ENCODE data around the gene NR2C2.

DNA sequence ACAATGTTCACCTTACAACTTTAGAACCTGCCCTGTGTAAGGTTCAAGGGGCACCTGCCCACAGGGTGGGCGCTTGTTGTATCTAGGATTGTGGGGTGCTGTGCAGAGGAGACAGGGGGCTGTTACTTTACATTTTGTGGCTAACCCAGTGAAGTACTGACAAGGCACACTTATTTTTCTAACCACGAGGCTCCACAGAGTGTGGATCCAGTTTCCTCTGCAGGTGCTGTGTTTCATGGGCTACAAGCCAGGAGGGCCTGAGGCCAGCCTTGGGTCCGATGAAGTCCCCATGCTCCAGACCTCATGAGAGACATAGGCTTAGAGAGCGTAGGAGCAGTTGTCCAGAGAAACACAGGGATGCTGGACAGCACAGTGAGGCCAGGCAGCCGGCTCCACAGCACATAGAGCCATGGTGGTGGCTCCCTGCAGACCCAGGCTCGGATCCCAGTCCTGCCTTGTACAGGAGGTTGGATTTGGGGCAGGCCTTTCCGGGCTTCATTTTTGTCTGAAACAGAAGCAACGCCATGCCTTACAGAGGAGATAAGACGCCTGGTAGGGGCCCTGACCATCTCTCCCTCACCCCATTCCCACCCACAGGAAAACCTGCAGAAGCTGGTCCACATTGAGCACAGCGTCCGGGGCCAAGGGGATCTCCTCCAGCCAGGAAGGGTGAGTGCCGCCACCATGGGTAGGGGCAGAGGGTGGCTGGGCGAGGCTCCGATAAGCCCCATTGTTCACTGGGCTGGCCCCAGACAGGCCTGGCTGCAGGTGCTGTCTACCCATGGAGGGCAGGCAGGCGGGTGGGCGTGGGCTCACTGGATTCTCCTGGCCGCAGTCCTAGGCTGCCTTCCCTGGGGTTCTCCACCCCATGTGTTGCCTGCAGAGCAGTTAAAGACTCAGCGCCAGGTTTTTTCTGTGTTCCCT, 40.1 kb upstream of the NR2C2 start:
- TF ChIP-seq CTCF (IDR thresholded peaks at IDR 0.05) (no peak), POLR2A (IDR thresholded peaks at IDR 0.05) (no peak)
